ENCODE results near the gene ATAD1.
A peak's percentile ranks its signal among the peaks of the same experiment; 100 is the strongest.

ATAD1 gene, protein sequence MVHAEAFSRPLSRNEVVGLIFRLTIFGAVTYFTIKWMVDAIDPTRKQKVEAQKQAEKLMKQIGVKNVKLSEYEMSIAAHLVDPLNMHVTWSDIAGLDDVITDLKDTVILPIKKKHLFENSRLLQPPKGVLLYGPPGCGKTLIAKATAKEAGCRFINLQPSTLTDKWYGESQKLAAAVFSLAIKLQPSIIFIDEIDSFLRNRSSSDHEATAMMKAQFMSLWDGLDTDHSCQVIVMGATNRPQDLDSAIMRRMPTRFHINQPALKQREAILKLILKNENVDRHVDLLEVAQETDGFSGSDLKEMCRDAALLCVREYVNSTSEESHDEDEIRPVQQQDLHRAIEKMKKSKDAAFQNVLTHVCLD

DNA sequence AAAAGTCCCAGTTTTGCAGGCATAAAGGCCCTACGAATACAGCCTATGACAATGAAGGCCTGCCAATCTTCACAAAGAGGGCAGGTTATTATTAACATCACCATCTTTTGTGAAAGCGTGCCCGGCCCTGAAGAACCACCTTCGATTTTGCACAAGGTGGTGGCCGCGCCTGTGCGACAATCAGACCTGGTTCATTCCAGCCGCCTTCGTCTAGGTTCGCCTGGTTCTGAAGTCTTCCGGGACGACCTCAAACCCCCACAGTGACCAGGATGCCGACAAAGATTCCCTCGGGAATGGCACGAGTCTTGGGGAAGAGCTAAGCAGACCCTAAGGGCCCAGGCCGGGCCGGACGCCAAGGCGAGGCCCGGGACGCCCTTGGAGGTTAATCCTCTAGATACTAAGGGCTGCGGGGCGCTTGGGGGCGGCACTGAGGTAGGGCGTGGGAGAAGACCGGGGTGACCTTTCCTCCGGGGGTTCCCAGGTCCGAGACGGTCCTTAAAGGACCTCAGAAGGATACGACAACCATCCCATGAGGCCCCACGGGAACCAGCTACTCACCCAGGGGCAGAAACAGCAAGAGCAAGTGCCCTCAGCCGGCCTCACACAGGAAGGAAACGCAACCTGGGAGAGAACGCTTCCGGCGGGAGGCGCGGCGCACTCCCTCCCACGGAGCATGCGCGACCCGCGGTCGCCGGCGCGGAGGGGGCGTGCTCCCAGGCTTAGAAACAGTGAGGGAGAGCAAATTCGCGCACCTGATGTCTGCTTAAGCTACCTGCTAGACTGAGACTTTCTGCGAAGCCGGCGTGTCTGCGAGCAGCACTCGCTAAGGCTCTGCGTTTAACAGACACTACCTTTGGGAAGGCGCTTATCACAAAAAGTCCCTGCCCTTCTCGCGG is at the start of gene ATAD1:
Gene ATAD1, minus strand, starts transcription at position 618 of the 896 bp plus-strand sequence. CDS start 3,627 bp downstream, outside the sequence.
- peak within 1 kb of the TSS; percentile 85 for H3K27ac ChIP-seq

DNA sequence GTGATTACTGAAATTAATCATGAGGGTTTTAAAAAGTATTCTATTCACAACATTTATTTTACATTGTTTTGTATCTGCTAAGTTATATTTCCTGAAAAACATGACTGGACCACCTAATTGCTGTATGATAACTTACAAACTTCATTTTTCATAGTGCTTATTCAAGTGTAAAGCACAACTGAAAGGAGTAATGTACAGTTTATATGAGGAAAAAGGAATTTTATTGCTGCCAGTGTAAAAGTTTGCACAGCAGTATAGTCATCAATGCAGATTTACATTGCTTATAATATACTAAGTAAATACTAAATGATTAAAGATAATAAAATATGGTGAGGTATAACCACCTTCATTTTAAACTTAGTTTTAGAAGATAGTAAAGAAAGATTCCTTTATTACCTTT is 49.4 kb upstream of the ATAD1 start:
- H3K27me3 ChIP-seq (ENCODE audit: insufficient read depth, low read depth), result no peaks in the 10 kb centered on the region
- TF ChIP-seq, protein P1, sequence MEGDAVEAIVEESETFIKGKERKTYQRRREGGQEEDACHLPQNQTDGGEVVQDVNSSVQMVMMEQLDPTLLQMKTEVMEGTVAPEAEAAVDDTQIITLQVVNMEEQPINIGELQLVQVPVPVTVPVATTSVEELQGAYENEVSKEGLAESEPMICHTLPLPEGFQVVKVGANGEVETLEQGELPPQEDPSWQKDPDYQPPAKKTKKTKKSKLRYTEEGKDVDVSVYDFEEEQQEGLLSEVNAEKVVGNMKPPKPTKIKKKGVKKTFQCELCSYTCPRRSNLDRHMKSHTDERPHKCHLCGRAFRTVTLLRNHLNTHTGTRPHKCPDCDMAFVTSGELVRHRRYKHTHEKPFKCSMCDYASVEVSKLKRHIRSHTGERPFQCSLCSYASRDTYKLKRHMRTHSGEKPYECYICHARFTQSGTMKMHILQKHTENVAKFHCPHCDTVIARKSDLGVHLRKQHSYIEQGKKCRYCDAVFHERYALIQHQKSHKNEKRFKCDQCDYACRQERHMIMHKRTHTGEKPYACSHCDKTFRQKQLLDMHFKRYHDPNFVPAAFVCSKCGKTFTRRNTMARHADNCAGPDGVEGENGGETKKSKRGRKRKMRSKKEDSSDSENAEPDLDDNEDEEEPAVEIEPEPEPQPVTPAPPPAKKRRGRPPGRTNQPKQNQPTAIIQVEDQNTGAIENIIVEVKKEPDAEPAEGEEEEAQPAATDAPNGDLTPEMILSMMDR (conservative IDR thresholded peaks at IDR 0.05; ENCODE audit: low read depth, low read length), result no peak
- no peak overlapping the region for H2AFZ ChIP-seq (ENCODE audit: low read depth)
- H3K36me3 ChIP-seq (ENCODE audit: insufficient read depth), result peaks cover 17% of the 10 kb centered on the region; the same call in 1 of the 2 replicates
- H3K9ac ChIP-seq, result peak overlapping the region; percentile 94
- peaks cover 94% of the 10 kb centered on the region for H3K79me2 ChIP-seq (ENCODE audit: insufficient read depth, low read depth)
- peaks cover 30% of the 10 kb centered on the region for H3K4me1 ChIP-seq (ENCODE audit: low read depth, poor library complexity, severe bottlenecking)
- peaks cover 11% of the 10 kb centered on the region; the same call in 1 of the 2 replicates for H4K20me1 ChIP-seq (ENCODE audit: insufficient read depth)
- peak overlapping the region; percentile 98 for H3K27ac ChIP-seq
- H3K4me3 ChIP-seq (IDR thresholded peaks at IDR 0.05; ENCODE audit: insufficient read depth, low read depth, low read length), result no peak overlapping the region
- H3K4me2 ChIP-seq, result peak overlapping the region; percentile 100

More for the DNA sequence above, at the start of gene ATAD1:
- H3K9ac ChIP-seq, result peak within 1 kb of the TSS; percentile 87
- H3K4me1 ChIP-seq (ENCODE audit: low read depth, poor library complexity, severe bottlenecking), result peaks cover 36% of the 10 kb centered on the region
- peaks cover 6% of the 10 kb centered on the region; the same call in 1 of the 2 replicates for H4K20me1 ChIP-seq (ENCODE audit: insufficient read depth)
- TF ChIP-seq, protein P1 (conservative IDR thresholded peaks at IDR 0.05; ENCODE audit: low read depth, low read length), result no peak; the same call in 1 of the 2 replicates
- H3K4me2 ChIP-seq, result peak within 1 kb of the TSS; percentile 90
- H3K36me3 ChIP-seq (ENCODE audit: insufficient read depth), result no peaks in the 10 kb centered on the region
- H3K27me3 ChIP-seq (ENCODE audit: insufficient read depth, low read depth), result no peaks in the 10 kb centered on the region
- H3K4me3 ChIP-seq (IDR thresholded peaks at IDR 0.05; ENCODE audit: insufficient read depth, low read depth, low read length), result peak within 1 kb of the TSS; percentile 61
- H2AFZ ChIP-seq (ENCODE audit: low read depth), result peak within 1 kb of the TSS; percentile 86
- H3K79me2 ChIP-seq (ENCODE audit: insufficient read depth, low read depth), result peaks cover 51% of the 10 kb centered on the region

DNA sequence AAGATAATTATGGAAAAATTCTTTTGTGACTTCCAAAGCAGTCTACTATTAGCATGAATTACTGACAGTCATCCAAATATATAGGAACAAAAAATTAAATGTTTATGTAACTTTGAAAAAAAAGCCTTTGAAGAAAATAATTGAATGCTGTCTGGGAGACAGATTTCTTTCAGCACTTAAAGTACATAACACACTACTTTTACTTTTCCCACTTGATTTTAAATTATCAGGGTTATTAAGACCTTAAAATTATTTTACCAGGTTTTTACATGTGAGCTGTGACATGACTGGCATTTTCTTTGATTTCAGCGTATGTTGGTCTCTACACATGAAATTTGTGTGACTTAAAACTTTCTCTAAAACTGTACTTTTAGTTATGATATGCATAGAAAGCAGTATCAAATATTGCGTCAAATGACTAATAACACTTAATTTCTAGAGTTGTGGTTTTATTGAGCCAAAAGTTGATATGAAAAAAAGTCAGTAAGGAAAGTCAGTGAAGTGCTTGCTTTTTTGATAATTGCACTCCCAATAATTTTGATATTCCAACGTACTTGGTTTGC is 48.5 kb upstream of the ATAD1 start:
- Histone ChIP-seq H2AFZ (ENCODE audit: low read depth) (no peak overlapping the region), H4K20me1 (ENCODE audit: insufficient read depth) (peaks cover 9% of the 10 kb centered on the region; the same call in 1 of the 2 replicates), H3K4me2 (peak overlapping the region; percentile 100), H3K4me3 (IDR thresholded peaks at IDR 0.05; ENCODE audit: insufficient read depth, low read depth, low read length) (no peak overlapping the region), H3K27me3 (ENCODE audit: insufficient read depth, low read depth) (no peaks in the 10 kb centered on the region), H3K79me2 (ENCODE audit: insufficient read depth, low read depth) (peaks cover 91% of the 10 kb centered on the region), H3K36me3 (ENCODE audit: insufficient read depth) (peaks cover 14% of the 10 kb centered on the region; the same call in 1 of the 2 replicates), H3K9ac (peak overlapping the region; percentile 94), H3K4me1 (ENCODE audit: low read depth, poor library complexity, severe bottlenecking) (peaks cover 21% of the 10 kb centered on the region), H3K27ac (peak overlapping the region; percentile 98)
- TF ChIP-seq, protein P1 (conservative IDR thresholded peaks at IDR 0.05; ENCODE audit: low read depth, low read length), result no peak

DNA sequence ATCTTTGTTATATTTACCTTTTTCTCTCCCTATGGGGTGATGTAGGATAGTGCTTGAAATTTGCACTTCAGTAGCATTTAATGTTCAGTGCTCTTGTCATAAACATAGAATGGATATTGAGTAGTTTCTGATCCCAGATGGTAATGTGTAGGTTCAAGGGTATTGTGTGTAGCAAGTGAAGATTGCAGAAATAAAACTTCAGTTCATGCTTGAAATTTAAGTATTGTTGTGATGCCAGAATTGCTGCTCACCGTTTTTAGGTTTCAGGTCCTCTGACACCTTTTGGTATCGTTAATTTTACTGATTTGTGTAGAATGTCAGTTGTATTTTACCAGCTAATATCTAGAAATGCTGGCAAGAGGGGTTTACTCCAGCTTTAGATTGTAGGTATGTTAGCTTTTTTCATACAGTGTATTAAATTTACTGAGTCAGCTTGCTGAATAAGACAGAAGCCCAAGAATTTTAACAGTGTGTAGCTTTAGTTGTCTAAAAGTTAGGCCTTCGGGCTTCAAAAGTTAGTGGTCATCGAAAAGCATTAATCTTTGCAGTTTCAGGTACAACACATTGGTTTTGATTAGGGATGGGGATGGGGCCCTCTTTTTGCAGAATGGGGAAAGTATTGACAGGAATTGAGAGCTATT is 47.3 kb upstream of the ATAD1 start:
- H4K20me1 ChIP-seq (ENCODE audit: insufficient read depth), result peaks cover 4% of the 10 kb centered on the region; the same call in 1 of the 2 replicates
- peak overlapping the region; percentile 94 for H3K9ac ChIP-seq
- H2AFZ ChIP-seq (ENCODE audit: low read depth), result no peak overlapping the region
- H3K4me3 ChIP-seq (IDR thresholded peaks at IDR 0.05; ENCODE audit: insufficient read depth, low read depth, low read length), result peak overlapping the region; percentile 27
- peaks cover 17% of the 10 kb centered on the region for H3K4me1 ChIP-seq (ENCODE audit: low read depth, poor library complexity, severe bottlenecking)
- peaks cover 10% of the 10 kb centered on the region; the same call in 1 of the 2 replicates for H3K36me3 ChIP-seq (ENCODE audit: insufficient read depth)
- no peaks in the 10 kb centered on the region for H3K27me3 ChIP-seq (ENCODE audit: insufficient read depth, low read depth)
- TF ChIP-seq, protein P1 (conservative IDR thresholded peaks at IDR 0.05; ENCODE audit: low read depth, low read length), result no peak
- H3K27ac ChIP-seq, result peak overlapping the region; percentile 98
- H3K4me2 ChIP-seq, result peak overlapping the region; percentile 100
- peaks cover 91% of the 10 kb centered on the region for H3K79me2 ChIP-seq (ENCODE audit: insufficient read depth, low read depth)
